VCaP (cell line): ENCODE results near the gene PALB2.
A peak's percentile ranks its signal among the peaks of the same experiment; 100 is the strongest.
"Not testable (repeated sequence)": the region's sequence is repeated elsewhere in the genome, so short reads cannot be mapped to it uniquely, and the experiment has no call there.

Source experiments
- H3K27ac ChIP-seq: fragments of 450-650 bp; 2 replicates; pipeline ENCODE4 v1.5.1; 2017
- CTCF ChIP-seq: fragments of 450-650 bp; conservative IDR thresholded peaks from 2 replicates; pipeline ENCODE4 v1.5.1; 2017; ENCODE audit warnings: mild to moderate bottlenecking, moderate library complexity

The PALB2 gene

GRCh38 chr16:23640615-23640930 lies 537 bp downstream of the PALB2 start:
- no peak for TF ChIP-seq CTCF
- peak overlapping the region; percentile 81 for H3K27ac ChIP-seq

- TF ChIP-seq CTCF, result no peak
- H3K27ac ChIP-seq, result no peak overlapping the region
Measured at GRCh38 chr16:23635958-23636357, 5.2 kb downstream of the PALB2 start.

- no peak for TF ChIP-seq CTCF
- no peak overlapping the region for H3K27ac ChIP-seq
Measured at GRCh38 chr16:23634461-23635036, 6.6 kb downstream of the PALB2 start.

GRCh38 chr16:23631874-23632273 lies 9.2 kb downstream of the PALB2 start:
- H3K27ac ChIP-seq, result not testable (repeated sequence)

GRCh38 chr16:23629516-23629915 lies 11.6 kb downstream of the PALB2 start:
- TF ChIP-seq CTCF, result no peak
- no peak overlapping the region for H3K27ac ChIP-seq

GRCh38 chr16:23624092-23624491 lies 17.0 kb downstream of the PALB2 start:
- no peak overlapping the region for H3K27ac ChIP-seq
- no peak for TF ChIP-seq CTCF

- H3K27ac ChIP-seq, result no peak overlapping the region
- TF ChIP-seq CTCF, result no peak
Measured at GRCh38 chr16:23615805-23616204, 25.3 kb downstream of the PALB2 start.

GRCh38 chr16:23611936-23612335 lies 29.2 kb downstream of the PALB2 start:
- TF ChIP-seq CTCF, result no peak
- no peak overlapping the region for H3K27ac ChIP-seq

- H3K27ac ChIP-seq, result not testable (repeated sequence)
Measured at GRCh38 chr16:23610905-23611304, 30.2 kb downstream of the PALB2 start.
